Gastroesophageal sphincter (tissue), 4 donors: ENCODE results near the gene RALGPS2. TPM values are rescaled to one million over a fixed set of nuclear protein-coding genes. Genes with fewer than 3 reads are reported as not detected.

ENCODE experiments used
- ATAC-seq: fragments of 150-250 bp; one replicate; pipeline ENCODE4 v1.9.1; 2016; ENCODE audit warnings: mild to moderate bottlenecking, moderate library complexity
- H3K27ac ChIP-seq, 4 donors: fragments of 200-600 bp; sonication (generic) in 3 of 4; 1 replicate in 3 of 4; 2 replicates in 1 of 4; pipeline ENCODE4 v1.5.1; 2016 to 2019
- H3K27me3 ChIP-seq: fragments of 200-600 bp; sonication (generic); one replicate; pipeline ENCODE4 v1.5.1; 2019
- H3K36me3 ChIP-seq, 2 donors: fragments of 200-600 bp; sonication (generic); one replicate each; pipeline ENCODE4 v1.5.1; 2019; ENCODE audit warnings: control low read depth in 1 of 2
- H3K4me1 ChIP-seq, 3 donors: fragments of 200-600 bp; sonication (generic); 1 replicate in 2 of 3; 2 replicates in 1 of 3; pipeline ENCODE4 v1.5.1; 2016 to 2019; ENCODE audit warnings: control low read depth in 2 of 3
- H3K4me3 ChIP-seq, 2 donors: fragments of 200-600 bp; sonication (generic); one replicate each; pipeline ENCODE4 v1.5.1; 2019; ENCODE audit warnings: mild to moderate bottlenecking in 1 of 2, moderate library complexity in 1 of 2
- H3K9me3 ChIP-seq, 3 donors: fragments of 200-600 bp; sonication (generic); one replicate each; pipeline ENCODE4 v1.5.1; 2017 to 2019; ENCODE audit warnings: control low read depth in 2 of 3
- CTCF ChIP-seq, 4 experiments: fragments of 200-600 bp in 2 of 4; fragments of 450-650 bp in 2 of 4; sonication (generic) in 1 of 4; IDR thresholded peaks; one replicate each; pipeline ENCODE4 v1.5.1; 2017 to 2019; ENCODE audit warnings: antibody characterized with exemption in 4 of 4, mild to moderate bottlenecking in 2 of 4, moderate library complexity in 2 of 4
- EP300 ChIP-seq: sonication (generic); formaldehyde crosslinking; IDR thresholded peaks from one replicate; pipeline ENCODE4 v1.6.1; 2017; ENCODE audit warnings: antibody characterized with exemption, mild to moderate bottlenecking
- POLR2A ChIP-seq, 2 donors: fragments of 450-650 bp; IDR thresholded peaks; one replicate each; pipeline ENCODE4 v1.6.1; 2017; ENCODE audit warnings: antibody characterized with exemption in 2 of 2, mild to moderate bottlenecking in 2 of 2, moderate library complexity in 1 of 2
- POLR2AphosphoS5 ChIP-seq: sonication (generic); formaldehyde crosslinking; IDR thresholded peaks from one replicate; pipeline ENCODE4 v1.6.1; 2017; ENCODE audit warnings: antibody characterized with exemption
- WGBS, 2 donors: methylation state at CpG; one replicate each; pipeline ENCODE4 v1.1.5; 2018; ENCODE audit warnings: low coverage in 1 of 2; 5-methylcytosine and 5-hydroxymethylcytosine counted together
- total RNA-seq, 4 donors: library from RNA; depleted of rRNA; stranded (reverse); fragments of >200 nt; gene quantifications; one replicate each; pipeline ENCODE4 v1.1.0, GENCODE V29; 2016

RALGPS2 gene
- total RNA-seq, 4 donors from 2014 or later = 12.0 to 17.7 (median 15.1) TPM

- H3K27ac ChIP-seq = peak overlapping the region; percentile 80 to 93 (median 88)
- TF ChIP-seq POLR2AphosphoS5 (no peak), CTCF (IDR thresholded peaks at IDR 0.05) (no peak), EP300 (no peak), POLR2A (IDR thresholded peaks at IDR 0.05) (no peak)
- ATAC-seq = no peak
- H3K36me3 ChIP-seq = no peaks in the 10 kb centered on the region
- H3K9me3 ChIP-seq = no peaks in the 10 kb centered on the region
- H3K27me3 ChIP-seq = no peaks in the 10 kb centered on the region
- H3K4me1 ChIP-seq = peaks cover 33 to 95% (median 53%) of the 10 kb centered on the region in 3 donors
- WGBS, 2 donors = 66 to 89% methylated on average over 3 to 5 of the region's 6 CpGs
- no peak overlapping the region for H3K4me3 ChIP-seq
Observed at GRCh38 chr1:178933709-178934490, 208.9 kb downstream of the RALGPS2 start.

GRCh38 chr1:178934546-178934945 lies 209.5 kb downstream of the RALGPS2 start:
- peak overlapping the region; percentile 80 to 93 (median 88) for H3K27ac ChIP-seq
- H3K27me3 ChIP-seq = no peaks in the 10 kb centered on the region
- peaks cover 30 to 95% (median 47%) of the 10 kb centered on the region in 3 donors for H3K4me1 ChIP-seq
- WGBS, 2 donors = 70 to 76% methylated on average over 3 of the region's 3 CpGs
- H3K9me3 ChIP-seq = no peaks in the 10 kb centered on the region
- ATAC-seq = no peak
- no peaks in the 10 kb centered on the region for H3K36me3 ChIP-seq
- TF ChIP-seq POLR2AphosphoS5 (no peak), POLR2A (IDR thresholded peaks at IDR 0.05) (no peak), EP300 (no peak), CTCF (IDR thresholded peaks at IDR 0.05) (no peak)
- H3K4me3 ChIP-seq = no peak overlapping the region

GRCh38 chr1:178935610-178936009 lies 210.6 kb downstream of the RALGPS2 start:
- no peaks in the 10 kb centered on the region for H3K27me3 ChIP-seq
- H3K4me1 ChIP-seq = peaks cover 30 to 95% (median 48%) of the 10 kb centered on the region in 3 donors
- H3K27ac ChIP-seq = peak overlapping the region in 3 of 4 donors; percentile 16 to 65 (median 21)
- H3K4me3 ChIP-seq = no peak overlapping the region
- H3K9me3 ChIP-seq = no peaks in the 10 kb centered on the region
- 30 to 63% methylated on average over 2 to 4 of the region's 5 CpGs for WGBS, 2 donors
- no peaks in the 10 kb centered on the region for H3K36me3 ChIP-seq
- no peak for ATAC-seq
- TF ChIP-seq POLR2AphosphoS5 (no peak), CTCF (IDR thresholded peaks at IDR 0.05) (no peak), EP300 (no peak), POLR2A (IDR thresholded peaks at IDR 0.05) (no peak)

GRCh38 chr1:178937695-178938094 lies 212.7 kb downstream of the RALGPS2 start:
- TF ChIP-seq POLR2A (IDR thresholded peaks at IDR 0.05) = no peak
- TF ChIP-seq EP300 = no peak
- Histone ChIP-seq H3K9me3 (no peaks in the 10 kb centered on the region), H3K27ac (peak overlapping the region; percentile 81 to 95 (median 92)), H3K4me1 (peaks cover 21 to 97% (median 39%) of the 10 kb centered on the region in 3 donors), H3K36me3 (no peaks in the 10 kb centered on the region), H3K27me3 (no peaks in the 10 kb centered on the region), H3K4me3 (no peak overlapping the region)
- 0 to 29% methylated on average over 4 of the region's 5 CpGs for WGBS, 2 donors
- ATAC-seq = no peak

GRCh38 chr1:178938101-178938958 lies 213.3 kb downstream of the RALGPS2 start:
- H3K27me3 ChIP-seq = no peaks in the 10 kb centered on the region
- H3K4me3 ChIP-seq = peak overlapping the region in 1 of 2 donors; percentile 41
- WGBS, 2 donors = 21 to 43% methylated on average over 3 to 4 of the region's 11 CpGs
- ATAC-seq = peak; percentile 24
- H3K36me3 ChIP-seq = no peaks in the 10 kb centered on the region
- TF ChIP-seq CTCF (IDR thresholded peaks at IDR 0.05) (no peak), POLR2AphosphoS5 (no peak), POLR2A (IDR thresholded peaks at IDR 0.05) (no peak), EP300 (no peak)
- peak overlapping the region; percentile 81 to 95 (median 92) for H3K27ac ChIP-seq
- H3K9me3 ChIP-seq = no peaks in the 10 kb centered on the region
- H3K4me1 ChIP-seq = peaks cover 17 to 97% (median 32%) of the 10 kb centered on the region in 3 donors
